Suprapubic skin (tissue), 4 donors: ENCODE results near the gene PRRG3.

Experiments
- CTCF ChIP-seq, 2 donors: fragments of 200-600 bp in 1 of 2; fragments of 450-650 bp in 1 of 2; sonication (generic) in 1 of 2; IDR thresholded peaks; one replicate each; pipeline ENCODE4 v1.5.1; 2016 to 2019; ENCODE audit warnings: antibody characterized with exemption in 2 of 2, mild to moderate bottlenecking in 1 of 2, moderate library complexity in 1 of 2
- EP300 ChIP-seq: sonication (generic); formaldehyde crosslinking; IDR thresholded peaks from one replicate; pipeline ENCODE4 v1.6.1; 2017; ENCODE audit warnings: antibody characterized with exemption
- POLR2AphosphoS5 ChIP-seq, 3 donors: sonication (generic); formaldehyde crosslinking; IDR thresholded peaks; one replicate each; pipeline ENCODE4 v1.6.1; 2017; ENCODE audit warnings: antibody characterized with exemption in 3 of 3

GRCh38 chrX:151711787-151712186 is 16.5 kb downstream of the PRRG3 start:
- TF ChIP-seq CTCF (IDR thresholded peaks at IDR 0.05) (no peak), POLR2AphosphoS5 (IDR thresholded peaks at IDR 0.05) (no peak), EP300 (no peak)
